Measurements from ENCODE around the gene ZNF678.

DNA sequence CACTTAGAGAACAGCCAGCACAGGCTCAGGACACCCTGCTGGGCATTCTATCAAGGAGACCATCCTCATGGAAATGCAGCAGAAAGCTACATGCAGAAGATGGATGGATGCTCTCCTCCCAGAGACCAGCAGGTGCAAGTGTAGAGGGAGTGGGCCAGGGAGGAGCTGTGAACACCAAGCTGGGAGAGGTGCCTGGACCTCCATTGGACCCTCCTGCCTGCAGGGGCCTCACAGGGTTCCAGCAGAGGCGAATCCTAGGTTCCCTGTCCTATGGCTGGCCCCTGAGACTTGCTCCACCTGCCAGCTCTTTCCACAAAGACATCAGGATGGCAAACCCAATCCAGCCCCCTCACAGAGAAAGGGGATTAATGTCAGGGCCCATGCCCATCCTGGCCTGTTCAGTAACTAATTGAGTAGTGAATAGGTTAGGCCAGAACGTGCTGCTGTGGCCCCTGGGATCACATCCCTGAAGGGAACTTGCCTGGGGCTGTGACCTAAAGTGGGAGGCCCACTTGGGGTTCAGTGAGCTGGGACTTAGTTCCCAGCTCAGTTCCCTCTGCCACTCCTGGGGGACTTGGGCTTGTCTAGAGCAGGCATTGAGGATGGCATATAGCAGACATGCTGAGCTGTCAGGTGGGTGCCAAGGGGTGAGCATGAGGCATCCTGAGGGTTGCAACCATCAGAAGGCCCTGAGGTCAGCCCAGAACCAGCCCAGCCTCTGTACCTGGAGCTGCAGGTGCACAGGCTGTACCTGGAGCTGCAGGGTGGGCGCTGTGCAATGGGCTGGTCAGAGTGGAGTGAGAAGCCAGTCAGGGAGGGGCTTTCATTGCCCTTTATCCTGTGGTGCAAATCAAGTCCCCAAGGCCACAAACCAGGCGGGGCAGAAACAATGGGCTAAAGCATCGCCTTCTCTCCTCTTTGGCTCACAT is 22.9 kb upstream of the ZNF678 start:
- TF ChIP-seq EZH2 (IDR thresholded peaks at IDR 0.05; ENCODE audit: borderline replicate concordance, low read length): no peak
- TF ChIP-seq, protein P1, sequence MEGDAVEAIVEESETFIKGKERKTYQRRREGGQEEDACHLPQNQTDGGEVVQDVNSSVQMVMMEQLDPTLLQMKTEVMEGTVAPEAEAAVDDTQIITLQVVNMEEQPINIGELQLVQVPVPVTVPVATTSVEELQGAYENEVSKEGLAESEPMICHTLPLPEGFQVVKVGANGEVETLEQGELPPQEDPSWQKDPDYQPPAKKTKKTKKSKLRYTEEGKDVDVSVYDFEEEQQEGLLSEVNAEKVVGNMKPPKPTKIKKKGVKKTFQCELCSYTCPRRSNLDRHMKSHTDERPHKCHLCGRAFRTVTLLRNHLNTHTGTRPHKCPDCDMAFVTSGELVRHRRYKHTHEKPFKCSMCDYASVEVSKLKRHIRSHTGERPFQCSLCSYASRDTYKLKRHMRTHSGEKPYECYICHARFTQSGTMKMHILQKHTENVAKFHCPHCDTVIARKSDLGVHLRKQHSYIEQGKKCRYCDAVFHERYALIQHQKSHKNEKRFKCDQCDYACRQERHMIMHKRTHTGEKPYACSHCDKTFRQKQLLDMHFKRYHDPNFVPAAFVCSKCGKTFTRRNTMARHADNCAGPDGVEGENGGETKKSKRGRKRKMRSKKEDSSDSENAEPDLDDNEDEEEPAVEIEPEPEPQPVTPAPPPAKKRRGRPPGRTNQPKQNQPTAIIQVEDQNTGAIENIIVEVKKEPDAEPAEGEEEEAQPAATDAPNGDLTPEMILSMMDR (IDR thresholded peaks at IDR 0.05; ENCODE audit: low read length): no peak

All from OCI-LY1 (cell line).